HEK293T (cell line): ENCODE measurements around the gene LCK.

Experiments used
- ELF4 ChIP-seq: fragments of 450-650 bp; IDR thresholded peaks from 2 replicates; pipeline ENCODE4 v1.6.1; 2017; ENCODE audit warnings: antibody characterized with exemption
- HDGF ChIP-seq: fragments of 450-650 bp; IDR thresholded peaks from 2 replicates; pipeline ENCODE4 v1.6.1; 2017; ENCODE audit warnings: antibody characterized with exemption, borderline replicate concordance
- LEF1 ChIP-seq: fragments of 450-650 bp; IDR thresholded peaks from 2 replicates; pipeline ENCODE4 v1.6.1; 2017; ENCODE audit warnings: mild to moderate bottlenecking, borderline replicate concordance
- SP1 ChIP-seq: fragments of 450-650 bp; IDR thresholded peaks from 2 replicates; pipeline ENCODE4 v1.6.1; 2017
- SUZ12 ChIP-seq: fragments of 450-650 bp; IDR thresholded peaks from 2 replicates; pipeline ENCODE4 v1.6.1; 2016; ENCODE audit warnings: mild to moderate bottlenecking

GRCh38 chr1:32247983-32248889 is 2.8 kb upstream of the LCK start:
- TF ChIP-seq ELF4: no peak
- TF ChIP-seq HDGF: no peak
- TF ChIP-seq LEF1: no peak
- no peak for TF ChIP-seq SP1
- no peak for TF ChIP-seq SUZ12
